HCT116 (cell line): ENCODE results near the gene NR2F2. TPM values are rescaled to one million over a fixed set of nuclear protein-coding genes. Genes with fewer than 3 reads are reported as not detected.
A peak's percentile ranks its signal among the peaks of the same experiment; 100 is the strongest.

Experiments
- ATAC-seq: fragments of 200-7000 bp; cut with Tn5 transposase; 2 replicates; pipeline ENCODE4 v1.9.1; 2020; ENCODE audit warnings: mild to moderate bottlenecking, moderate library complexity
- BruUV-seq: library from RNA; stranded (reverse); fragments of 400-500 nt; replicated peaks from 2 replicates; lab custom pipeline; 2021; lab: Mats Ljungman, UMichigan
- CTCF ChIA-PET: fragments of 300-600 bp; sonication (Branson Sonifier 250); formaldehyde crosslinking; loops from one replicate; lab custom pipeline; 2021; ENCODE audit warnings: antibody characterized with exemption; lab: Charles Lee
- POLR2A ChIA-PET: fragments of 300-600, 350-600 bp; sonication (Branson Sonifier 250); formaldehyde crosslinking; loops from one replicate; lab custom pipeline; 2021; ENCODE audit warnings: antibody characterized with exemption; lab: Charles Lee
- RAD21 ChIA-PET, 2 experiments: fragments of 300-600 bp; sonication (Branson Sonifier 250); formaldehyde crosslinking; loops; one replicate each; lab custom pipeline; 2023; ENCODE audit warnings: low total read pairs in 2 of 2; ENCODE audit not compliant: uncharacterized antibody in 2 of 2, unreplicated experiment in 2 of 2, low non-redundant PET in 1 of 2; lab: Charles Lee
- DNase-seq: peaks from one replicate; pipeline ENCODE4 v3.0.0-alpha.2; 2010; ENCODE audit warnings: low read depth, low spot score
- H2AFZ ChIP-seq: fragments of 200-600 bp; shearing (Covaris generic), sonication (generic); 2 replicates; pipeline ENCODE4 v1.6.1; 2017; ENCODE audit warnings: low read depth, mixed run types, mixed read lengths, antibody characterized with exemption, low read length; ENCODE audit not compliant: poor library complexity, severe bottlenecking
- H3K27ac ChIP-seq: 2 replicates; pipeline ENCODE4 v1.5.1; 2012; ENCODE audit warnings: low read depth, low read length
- H3K27me3 ChIP-seq: fragments of 200-600 bp; sonication (generic); 2 replicates; pipeline ENCODE4 v1.6.1; 2016; ENCODE audit warnings: mixed run types, low read length, mixed read lengths; ENCODE audit not compliant: insufficient read depth
- H3K36me3 ChIP-seq, 2 experiments: fragments of 200-500 bp in 1 of 2; fragments of 200-600 bp in 1 of 2; sonication (Bioruptor generic) in 1 of 2; sonication (generic) in 1 of 2; 2 replicates each; pipeline versions ENCODE4 v1.5.1 to v1.6.1; 2014 to 2016; ENCODE audit warnings: low read length in 2 of 2, inconsistent platforms in 1 of 2, mixed read lengths in 1 of 2, mixed run types in 1 of 2; ENCODE audit not compliant: insufficient read depth in 2 of 2, control insufficient read depth in 1 of 2
- H3K4me1 ChIP-seq, 2 experiments: fragments of 200-600 bp in 1 of 2; sonication (generic) in 1 of 2; 2 replicates each; pipeline versions ENCODE4 v1.5.1 to v1.6.1; 2012 to 2017; ENCODE audit warnings: low read length in 2 of 2, inconsistent platforms in 1 of 2, mild to moderate bottlenecking in 1 of 2, mixed read lengths in 1 of 2, mixed run types in 1 of 2, moderate library complexity in 1 of 2; ENCODE audit not compliant: insufficient read depth in 2 of 2, control insufficient read depth in 1 of 2
- H3K4me2 ChIP-seq: fragments of 200-600 bp; sonication (generic); 2 replicates; pipeline ENCODE4 v1.6.1; 2017; ENCODE audit warnings: mixed run types, low read length, mixed read lengths
- H3K4me3 ChIP-seq, 2 experiments: fragments of 200-600 bp in 1 of 2; sonication (generic) in 1 of 2; replicated peaks in 1 of 2; 2 replicates each; pipeline ENCODE4 v1.5.1; 2011 to 2016; ENCODE audit warnings: low read length in 2 of 2, control low read depth in 1 of 2, low read depth in 1 of 2, mild to moderate bottlenecking in 1 of 2, mixed read lengths in 1 of 2, mixed run types in 1 of 2
- H3K79me2 ChIP-seq: fragments of 200-600 bp; sonication (generic); 2 replicates; pipeline ENCODE4 v1.6.1; 2017; ENCODE audit warnings: mild to moderate bottlenecking, mixed run types, low read length, moderate library complexity, mixed read lengths; ENCODE audit not compliant: insufficient read depth
- H3K9ac ChIP-seq: fragments of 200-600 bp; sonication (generic); 2 replicates; pipeline ENCODE4 v1.6.1; 2016; ENCODE audit warnings: low read length, mixed read lengths
- H3K9me2 ChIP-seq: fragments of 200-600 bp; sonication (generic), shearing (Covaris generic); 2 replicates; pipeline ENCODE4 v1.6.1; 2017; ENCODE audit warnings: mixed run types, mild to moderate bottlenecking, moderate library complexity; ENCODE audit not compliant: insufficient read depth
- H3K9me3 ChIP-seq, 2 experiments: fragments of 200-500 bp in 1 of 2; fragments of 200-600 bp in 1 of 2; sonication (Bioruptor generic) in 1 of 2; sonication (generic) in 1 of 2; 2 replicates each; pipeline ENCODE4 v1.6.1; 2014 to 2017; ENCODE audit warnings: low read length in 2 of 2, mixed read lengths in 2 of 2, inconsistent platforms in 1 of 2, low read depth in 1 of 2, mild to moderate bottlenecking in 1 of 2, mixed run types in 1 of 2, moderate library complexity in 1 of 2; ENCODE audit not compliant: control insufficient read depth in 1 of 2, insufficient read depth in 1 of 2
- H4K20me1 ChIP-seq: fragments of 200-600 bp; sonication (generic), shearing (Covaris generic); 2 replicates; pipeline ENCODE4 v1.6.1; 2017; ENCODE audit warnings: mixed run types, mild to moderate bottlenecking, moderate library complexity; ENCODE audit not compliant: insufficient read depth
- CBX3 ChIP-seq: IDR thresholded peaks from 2 replicates; pipeline ENCODE4 v1.6.1; 2012; ENCODE audit warnings: low read depth
- CEBPB ChIP-seq: IDR thresholded peaks from 2 replicates; pipeline ENCODE4 v1.6.1; 2012; ENCODE audit warnings: low read depth
- CTCF ChIP-seq, 3 experiments: fragments of 200-600 bp in 1 of 3; sonication (generic) in 1 of 3; IDR thresholded peaks in 2 of 3; conservative IDR thresholded peaks in 1 of 3; 2 replicates each; pipeline ENCODE4 v1.5.1; 2012 to 2017; ENCODE audit warnings: low read depth in 2 of 3, low read length in 2 of 3, antibody characterized with exemption in 1 of 3, borderline replicate concordance in 1 of 3, control low read depth in 1 of 3, mild to moderate bottlenecking in 1 of 3, mixed read lengths in 1 of 3, mixed run types in 1 of 3, moderate library complexity in 1 of 3; ENCODE audit not compliant: insufficient read depth in 1 of 3
- EGR1 ChIP-seq: IDR thresholded peaks from 2 replicates; pipeline ENCODE4 v1.6.1; 2012; ENCODE audit warnings: low read depth
- ELF1 ChIP-seq: IDR thresholded peaks from 2 replicates; pipeline ENCODE4 v1.6.1; 2012; ENCODE audit warnings: low read depth, borderline replicate concordance
- EZH2 ChIP-seq: fragments of 200-600 bp; sonication (generic); IDR thresholded peaks from 2 replicates; pipeline ENCODE4 v1.6.1; 2017; ENCODE audit warnings: antibody characterized with exemption, mixed run types
- EZH2phosphoT487 ChIP-seq: fragments of 200-600 bp; IDR thresholded peaks from 2 replicates; pipeline ENCODE4 v1.6.1; 2018; ENCODE audit warnings: antibody characterized with exemption, borderline replicate concordance
- FOSL1 ChIP-seq: IDR thresholded peaks from 2 replicates; pipeline ENCODE4 v1.6.1; 2012; ENCODE audit warnings: low read depth
- JUND ChIP-seq: IDR thresholded peaks from 2 replicates; pipeline ENCODE4 v1.6.1; 2012
- POLR2AphosphoS5 ChIP-seq: IDR thresholded peaks from 2 replicates; pipeline ENCODE4 v1.6.1; 2011; ENCODE audit warnings: mild to moderate bottlenecking, low read depth, low read length, moderate library complexity
- RAD21 ChIP-seq: IDR thresholded peaks from 2 replicates; pipeline ENCODE4 v1.6.1; 2012; ENCODE audit warnings: low read depth, mild to moderate bottlenecking
- TCF7L2 ChIP-seq: IDR thresholded peaks from 2 replicates; pipeline ENCODE4 v1.7.0; 2011; ENCODE audit warnings: borderline replicate concordance, inconsistent platforms; ENCODE audit not compliant: insufficient read depth, insufficient read length; ENCODE audit errors: extremely low read depth
- YY1 ChIP-seq: IDR thresholded peaks from 2 replicates; pipeline ENCODE4 v1.6.1; 2011; ENCODE audit warnings: low read length, low read depth, moderate library complexity, mild to moderate bottlenecking; ENCODE audit not compliant: insufficient replicate concordance; ENCODE audit errors: extremely low read depth
- ZBTB33 ChIP-seq: IDR thresholded peaks from 2 replicates; pipeline ENCODE4 v1.6.1; 2011; ENCODE audit warnings: mild to moderate bottlenecking, low read length, moderate library complexity; ENCODE audit not compliant: insufficient replicate concordance; ENCODE audit errors: extremely low read depth
- ZFX ChIP-seq: fragments of 450-650 bp; IDR thresholded peaks from 2 replicates; pipeline ENCODE4 v1.6.1; 2017
- ZNF274 ChIP-seq: fragments of 200-500 bp; sonication (Bioruptor generic); IDR thresholded peaks from 2 replicates; pipeline ENCODE4 v1.6.1; 2014; ENCODE audit warnings: mild to moderate bottlenecking, low read depth, low read length, inconsistent platforms
- intact Hi-C: fragments of 100-400 bp; cut with micrococcal nuclease; formaldehyde crosslinking; loops from 2 replicates; pipeline ENCODE4 v1.10.0; 2022
- total RNA-seq: library from RNA; stranded (reverse); gene quantifications from one replicate; pipeline ENCODE4 v1.2.1, GENCODE V29; 2021; ENCODE audit not compliant: unreplicated experiment

The NR2F2 gene
- total RNA-seq, 1 experiment from 2014 or later, result 61.4 TPM

GRCh38 chr15:96312641-96313335 is 17.7 kb upstream of the NR2F2 start:
- DNase-seq, result no peak
- no TSS peak for BruUV-seq
- Histone ChIP-seq H3K79me2 (no peaks in the 10 kb centered on the region), H3K4me3 (no peak overlapping the region), H3K9me2 (no peaks in the 10 kb centered on the region), H2AFZ (no peak overlapping the region), H3K27me3 (no peaks in the 10 kb centered on the region), H3K36me3 (no peaks in the 10 kb centered on the region), H3K4me2 (peak overlapping the region; percentile 29; the same call in 1 of the 2 replicates), H4K20me1 (no peaks in the 10 kb centered on the region), H3K9me3 (no peaks in the 10 kb centered on the region), H3K4me1 (peaks cover 0 to 20% of the 10 kb centered on the region in 2 experiments; a peak in 2 of 4 replicates), H3K27ac (no peak overlapping the region), H3K9ac (no peak overlapping the region)
- TF ChIP-seq ELF1 (no peak), FOSL1 (no peak; the same call in 1 of the 2 replicates)
- intact Hi-C loops, result no loop called here
- ChIA-PET CTCF (no interaction called here), POLR2A (no interaction called here), RAD21 (no interaction called here)
- no peak for ATAC-seq

- Histone ChIP-seq H3K36me3 (no peaks in the 10 kb centered on the region), H3K4me2 (no peak overlapping the region), H3K4me1 (peaks cover 0 to 20% of the 10 kb centered on the region in 2 experiments; a peak in 2 of 4 replicates), H3K9ac (no peak overlapping the region), H3K27ac (no peak overlapping the region), H3K9me3 (no peaks in the 10 kb centered on the region), H3K27me3 (no peaks in the 10 kb centered on the region), H4K20me1 (no peaks in the 10 kb centered on the region), H2AFZ (no peak overlapping the region), H3K9me2 (no peaks in the 10 kb centered on the region), H3K79me2 (no peaks in the 10 kb centered on the region; the same call in 1 of the 2 replicates), H3K4me3 (no peak overlapping the region)
- BruUV-seq, result no TSS peak
- CTCF ChIA-PET, result no interaction called here
- RAD21 ChIA-PET, result no interaction called here
- POLR2A ChIA-PET, result interaction anchor here (1.0 kb wide), 1 partner anchor 16 kb away, joined by 3 read pairs; the partner anchor contains the start of gene NR2F2
- intact Hi-C loops, result no loop called here
- ATAC-seq (no peak), DNase-seq (no peak)
- TF ChIP-seq EGR1 (no peak), YY1 (no peak), CEBPB (no peak), CTCF (IDR thresholded peaks at IDR 0.05 in 2 of 3, conservative IDR thresholded peaks at IDR 0.05 in 1 of 3; ENCODE audit: borderline replicate concordance in 1 of 3, insufficient read depth in 1 of 3, low read depth in 2 of 3, low read length in 2 of 3) (no peak), EZH2 (no peak), ZBTB33 (no peak), EZH2phosphoT487 (no peak), ZFX (no peak), CBX3 (no peak), POLR2AphosphoS5 (no peak), ELF1 (no peak), RAD21 (no peak), JUND (no peak), TCF7L2 (no peak), ZNF274 (no peak)
These were observed 16.0 kb upstream of the NR2F2 start for GRCh38 chr15:96314518-96314917.
